GM23248 (cell line): ENCODE data around the gene MRM3. TPM values are rescaled to one million over a fixed set of nuclear protein-coding genes. Genes with fewer than 3 reads are reported as not detected.

Experiments
- DNase-seq: peaks from one replicate; pipeline ENCODE4 v3.0.0-alpha.2; 2015
- H2AFZ ChIP-seq: fragments of 200-600 bp; sonication (generic); 2 replicates; pipeline ENCODE4 v1.6.1; 2016; ENCODE audit warnings: antibody characterized with exemption
- H3F3A ChIP-seq: fragments of 200-600 bp; sonication (generic); 2 replicates; pipeline ENCODE4 v1.6.1; 2016; ENCODE audit warnings: mild to moderate bottlenecking, antibody characterized with exemption, mixed run types; ENCODE audit not compliant: insufficient read depth
- H3K27ac ChIP-seq: fragments of 200-600 bp; sonication (generic); 2 replicates; pipeline ENCODE4 v1.5.1; 2016; ENCODE audit warnings: mild to moderate bottlenecking
- H3K27me3 ChIP-seq: fragments of 200-600 bp; sonication (generic); replicated peaks from 2 replicates; pipeline ENCODE4 v1.6.1; 2016; ENCODE audit warnings: mild to moderate bottlenecking; ENCODE audit not compliant: insufficient read depth
- H3K36me3 ChIP-seq: fragments of 200-600 bp; sonication (generic); 2 replicates; pipeline ENCODE4 v1.6.1; 2016; ENCODE audit warnings: low read depth, mild to moderate bottlenecking
- H3K4me1 ChIP-seq: fragments of 200-600 bp; sonication (generic); 2 replicates; pipeline ENCODE4 v1.6.1; 2016; ENCODE audit warnings: mild to moderate bottlenecking; ENCODE audit not compliant: insufficient read depth
- H3K4me2 ChIP-seq: fragments of 200-600 bp; sonication (generic); one replicate; pipeline ENCODE4 v1.6.1; 2016; ENCODE audit warnings: mild to moderate bottlenecking; ENCODE audit not compliant: unreplicated experiment
- H3K4me3 ChIP-seq: fragments of 200-600 bp; sonication (generic); 2 replicates; pipeline ENCODE4 v1.5.1; 2016; ENCODE audit warnings: mild to moderate bottlenecking
- H3K79me2 ChIP-seq: fragments of 200-600 bp; sonication (generic); 2 replicates; pipeline ENCODE4 v1.6.1; 2016; ENCODE audit warnings: mild to moderate bottlenecking; ENCODE audit not compliant: insufficient read depth
- H3K9ac ChIP-seq: fragments of 200-600 bp; sonication (generic); 2 replicates; pipeline ENCODE4 v1.6.1; 2016; ENCODE audit warnings: mild to moderate bottlenecking
- H3K9me2 ChIP-seq: fragments of 200-600 bp; sonication (generic); 2 replicates; pipeline ENCODE4 v1.6.1; 2016; ENCODE audit warnings: mixed run types, mild to moderate bottlenecking, moderate library complexity; ENCODE audit not compliant: insufficient read depth
- H3K9me3 ChIP-seq: fragments of 200-600 bp; sonication (generic); one replicate; pipeline ENCODE4 v1.6.1; 2017; ENCODE audit warnings: low read depth
- H4K20me1 ChIP-seq: fragments of 200-600 bp; sonication (generic); 2 replicates; pipeline ENCODE4 v1.6.0; 2016; ENCODE audit not compliant: insufficient read depth
- EZH2 ChIP-seq: fragments of 200-600 bp; sonication (generic); IDR thresholded peaks from 2 replicates; pipeline ENCODE4 v1.6.1; 2018; ENCODE audit warnings: antibody characterized with exemption, mild to moderate bottlenecking; ENCODE audit not compliant: insufficient read depth, poor library complexity, severe bottlenecking
- EZH2phosphoT487 ChIP-seq: fragments of 200-600 bp; sonication (generic); IDR thresholded peaks from 2 replicates; pipeline ENCODE4 v1.6.1; 2018; ENCODE audit warnings: antibody characterized with exemption, moderate library complexity, mild to moderate bottlenecking, low read depth; ENCODE audit not compliant: insufficient read depth
- WGBS, 2 experiments: methylation state at CpG; one replicate each; pipeline ENCODE4 v1.1.6; 2015 to 2017; ENCODE audit warnings: low lambda C conversion rate in 2 of 2, low coverage in 1 of 2; ENCODE audit errors: missing lambda C conversion rate in 2 of 2; 5-methylcytosine and 5-hydroxymethylcytosine counted together
- in situ Hi-C: fragments of 300-500 bp; cut with MboI; formaldehyde crosslinking; loops from 2 replicates; pipeline ENCODE4 v1.15.0; 2020
- polyA plus RNA-seq: library from polyadenylated mRNA; unstranded; fragments of >200 nt; fragmentation: Nextera tagmentation; extraction: Ambion mirVana; gene quantifications from 2 replicates; pipeline ENCODE4 v1.2.1, GENCODE V29; 2016
- total RNA-seq: library from RNA; depleted of rRNA; stranded (reverse); fragments of >200 nt; shearing (Covaris generic); gene quantifications from 2 replicates; pipeline ENCODE4 v1.2.3, GENCODE V29; 2014; rRNA removed

Gene MRM3
- total and polyA plus RNA-seq, 2 experiments from 2014 or later = 19.1 to 19.3 TPM

DNA sequence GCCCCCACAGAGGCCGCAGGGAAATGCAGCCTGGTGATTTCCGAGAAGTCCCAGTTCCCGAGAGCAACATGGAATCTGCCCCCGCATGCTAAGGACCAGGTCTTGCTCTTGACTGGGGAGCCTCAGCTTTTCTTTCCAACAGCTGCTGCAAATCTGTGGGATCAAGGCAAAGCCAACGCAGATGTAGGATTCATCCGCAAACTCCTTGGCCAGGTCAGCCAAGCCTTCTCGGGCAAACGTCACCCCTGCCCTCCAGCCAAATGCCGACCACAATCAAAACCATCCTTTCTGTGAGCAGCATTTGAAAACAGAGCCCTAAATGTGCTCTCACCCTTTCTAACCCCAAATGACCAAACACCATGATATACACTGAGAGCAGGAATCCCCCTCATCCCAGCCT is 54.0 kb downstream of the MRM3 start:
- 27 to 36% methylated on average over 9 of the region's 9 CpGs for WGBS, 2 experiments
- Histone ChIP-seq H3F3A (peaks cover 13% of the 10 kb centered on the region), H3K4me2 (peak overlapping the region; percentile 51), H3K79me2 (peaks cover 55% of the 10 kb centered on the region), H3K4me3 (no peak overlapping the region), H3K4me1 (peaks cover 5% of the 10 kb centered on the region), H3K9me2 (no peaks in the 10 kb centered on the region), H4K20me1 (no peaks in the 10 kb centered on the region), H3K27ac (peak overlapping the region; percentile 82), H3K27me3 (no peaks in the 10 kb centered on the region), H3K9ac (peak overlapping the region; percentile 65), H3K36me3 (no peaks in the 10 kb centered on the region), H2AFZ (no peak overlapping the region), H3K9me3 (no peaks in the 10 kb centered on the region)
- TF ChIP-seq EZH2 (no peak), EZH2phosphoT487 (no peak)
- in situ Hi-C loops = no loop called here
- DNase-seq = peak; percentile 78

- no peaks in the 10 kb centered on the region for H4K20me1 ChIP-seq
- H3K4me1 ChIP-seq = peaks cover 5% of the 10 kb centered on the region
- no peak overlapping the region for H3K4me3 ChIP-seq
- H3K9me2 ChIP-seq = no peaks in the 10 kb centered on the region
- H3K27ac ChIP-seq = no peak overlapping the region
- no peaks in the 10 kb centered on the region for H3K27me3 ChIP-seq
- no peaks in the 10 kb centered on the region for H3K36me3 ChIP-seq
- peak; percentile 11 for DNase-seq
- TF ChIP-seq EZH2phosphoT487 = no peak
- no peak for TF ChIP-seq EZH2
- H3K9ac ChIP-seq = no peak overlapping the region
- in situ Hi-C loops = no loop called here
- peaks cover 13% of the 10 kb centered on the region for H3F3A ChIP-seq
- peaks cover 64% of the 10 kb centered on the region for H3K79me2 ChIP-seq
- H3K4me2 ChIP-seq = no peak overlapping the region
- no peak overlapping the region for H2AFZ ChIP-seq
- H3K9me3 ChIP-seq = no peaks in the 10 kb centered on the region
- 85% methylated on average over 11 of the region's 11 CpGs for WGBS, 2 experiments
These were observed 56.3 kb downstream of the MRM3 start for GRCh38 chr17:838486-838885.

GRCh38 chr17:841313-841712 is 59.2 kb downstream of the MRM3 start:
- no peak overlapping the region for H3K4me3 ChIP-seq
- peaks cover 3% of the 10 kb centered on the region; the same call in 1 of the 2 replicates for H3F3A ChIP-seq
- no peak overlapping the region for H2AFZ ChIP-seq
- no peaks in the 10 kb centered on the region for H3K27me3 ChIP-seq
- no peak overlapping the region for H3K9ac ChIP-seq
- H3K4me1 ChIP-seq = peaks cover 4% of the 10 kb centered on the region
- TF ChIP-seq EZH2phosphoT487 (no peak), EZH2 (no peak)
- no peak overlapping the region for H3K27ac ChIP-seq
- H3K79me2 ChIP-seq = peaks cover 78% of the 10 kb centered on the region
- no peak for DNase-seq
- no peaks in the 10 kb centered on the region for H3K36me3 ChIP-seq
- in situ Hi-C loops = no loop called here
- no peaks in the 10 kb centered on the region for H3K9me3 ChIP-seq
- no peak overlapping the region for H3K4me2 ChIP-seq
- H3K9me2 ChIP-seq = no peaks in the 10 kb centered on the region
- WGBS, 2 experiments = 80 to 89% methylated on average over 16 to 33 of the region's 33 CpGs
- H4K20me1 ChIP-seq = no peaks in the 10 kb centered on the region

Other genes starting within 250 kb of the MRM3 start
- gene VPS53, start 67.5 kb upstream of the MRM3 start, total RNA-seq = 10.2 and 13.9 TPM in 2 replicates
- 16.5 and 16.8 TPM in 2 replicates for gene VPS53, start 67.5 kb upstream of the MRM3 start, polyA plus RNA-seq
- gene TLCD3A, start 49.8 kb upstream of the MRM3 start, total RNA-seq = 48.9 and 56.4 TPM in 2 replicates
- 42.2 and 49.2 TPM in 2 replicates for gene TLCD3A, start 49.8 kb upstream of the MRM3 start, polyA plus RNA-seq
- gene GEMIN4, start 30.1 kb upstream of the MRM3 start, total RNA-seq = 9.7 and 11.1 TPM in 2 replicates
- gene GEMIN4, start 30.1 kb upstream of the MRM3 start, polyA plus RNA-seq = 18.0 and 18.2 TPM in 2 replicates
- 76.3 and 85.7 TPM in 2 replicates for gene GLOD4, start 73 bp upstream of the MRM3 start, total RNA-seq
- gene GLOD4, start 73 bp upstream of the MRM3 start, polyA plus RNA-seq = 63.5 and 67.7 TPM in 2 replicates
- 41.9 and 51.7 TPM in 2 replicates for gene NXN, start 197.4 kb downstream of the MRM3 start, total RNA-seq
- 8.0 and 10.7 TPM in 2 replicates for gene NXN, start 197.4 kb downstream of the MRM3 start, polyA plus RNA-seq
- 19.2 and 23.0 TPM in 2 replicates for gene TIMM22, start 214.8 kb downstream of the MRM3 start, total RNA-seq
- 26.1 and 26.7 TPM in 2 replicates for gene TIMM22, start 214.8 kb downstream of the MRM3 start, polyA plus RNA-seq